Urinary bladder (tissue), 4 donors: Measurements from ENCODE around the gene E2F6. TPM values are rescaled to one million over a fixed set of nuclear protein-coding genes. Genes with fewer than 3 reads are reported as not detected.
"Not testable (repeated sequence)": the region's sequence is repeated elsewhere in the genome, so short reads cannot be mapped to it uniquely, and the experiment has no call there.

ENCODE experiments used
- DNase-seq: peaks from one replicate; pipeline ENCODE4 v3.0.0-alpha.2; 2015; ENCODE audit errors: extremely low spot score
- H3K27ac ChIP-seq: one replicate; pipeline ENCODE4 v1.5.1; 2013; ENCODE audit warnings: low read depth, mild to moderate bottlenecking, moderate library complexity
- H3K36me3 ChIP-seq: one replicate; pipeline ENCODE4 v1.6.1; 2013; ENCODE audit warnings: mild to moderate bottlenecking, moderate library complexity; ENCODE audit not compliant: insufficient read depth
- H3K4me1 ChIP-seq: one replicate; pipeline ENCODE4 v1.6.1; 2013; ENCODE audit warnings: mild to moderate bottlenecking, moderate library complexity; ENCODE audit not compliant: insufficient read depth
- H3K4me3 ChIP-seq: one replicate; pipeline ENCODE4 v1.5.1; 2013; ENCODE audit warnings: low read depth, low read length
- WGBS: extraction: QIAGEN DNeasy Blood & Tissue Kit; methylation state at CpG from one replicate; pipeline ENCODE4 v1.1.7; 2013; 5-methylcytosine and 5-hydroxymethylcytosine counted together
- polyA plus RNA-seq: library from polyadenylated mRNA; stranded (reverse); fragments of 200-250 nt; gene quantifications from one replicate; pipeline ENCODE4 v1.2.3, GENCODE V29; 2013
- total RNA-seq: library from RNA; depleted of rRNA; stranded (reverse); fragments of >200 nt; gene quantifications from one replicate; pipeline ENCODE4 v1.2.3, GENCODE V29; 2014
- donor health status: healthy with polysubstance abuse.
- donor health status: healthy.

E2F6 gene
- total and polyA plus RNA-seq, 2 donors: 12.1 to 16.0 TPM

DNA sequence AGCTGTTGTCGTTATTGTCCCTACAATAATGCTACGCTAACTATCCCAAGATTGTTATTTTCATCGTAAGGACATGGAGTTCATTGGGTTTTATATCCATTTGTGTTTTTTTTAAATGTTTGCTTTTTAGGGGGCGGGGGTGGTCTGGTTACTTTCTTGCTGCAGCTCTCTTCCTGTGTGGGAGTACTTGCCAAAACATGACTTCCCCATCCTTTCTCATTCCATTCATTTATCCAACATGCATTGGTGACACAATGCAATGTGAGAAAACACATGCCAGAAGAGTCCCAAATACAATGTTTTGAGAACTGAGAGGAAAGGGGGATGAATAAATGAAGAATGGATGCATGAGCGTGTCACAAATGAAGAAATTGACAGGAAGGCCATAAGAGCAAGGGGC is 55.9 kb downstream of the E2F6 start:
- Histone ChIP-seq H3K4me1 (peaks cover 3% of the 10 kb centered on the region), H3K36me3 (no peaks in the 10 kb centered on the region), H3K27ac (no peak overlapping the region), H3K4me3 (no peak overlapping the region)
- no peak for DNase-seq
- 89% methylated on average over 5 of the region's 5 CpGs for WGBS

- Histone ChIP-seq H3K36me3 (no peaks in the 10 kb centered on the region), H3K4me3 (no peak overlapping the region), H3K4me1 (peaks cover 3% of the 10 kb centered on the region), H3K27ac (no peak overlapping the region)
- DNase-seq: no peak
- WGBS: 97% methylated on average over 1 of the region's 1 CpG
Observed at GRCh38 chr2:11409572-11409959, 56.4 kb downstream of the E2F6 start.

- Histone ChIP-seq H3K27ac (no peak overlapping the region), H3K4me1 (peaks cover 3% of the 10 kb centered on the region), H3K4me3 (no peak overlapping the region), H3K36me3 (no peaks in the 10 kb centered on the region)
- DNase-seq: no peak
- WGBS: 75% methylated on average over 1 of the region's 1 CpG
Observed at GRCh38 chr2:11408959-11409571, 56.9 kb downstream of the E2F6 start.

GRCh38 chr2:11407413-11407812 is 58.5 kb downstream of the E2F6 start:
- 67% methylated on average over 6 of the region's 6 CpGs for WGBS
- no peak overlapping the region for H3K4me3 ChIP-seq
- H3K4me1 ChIP-seq: peaks cover 3% of the 10 kb centered on the region
- no peaks in the 10 kb centered on the region for H3K36me3 ChIP-seq
- DNase-seq: no peak
- no peak overlapping the region for H3K27ac ChIP-seq

DNA sequence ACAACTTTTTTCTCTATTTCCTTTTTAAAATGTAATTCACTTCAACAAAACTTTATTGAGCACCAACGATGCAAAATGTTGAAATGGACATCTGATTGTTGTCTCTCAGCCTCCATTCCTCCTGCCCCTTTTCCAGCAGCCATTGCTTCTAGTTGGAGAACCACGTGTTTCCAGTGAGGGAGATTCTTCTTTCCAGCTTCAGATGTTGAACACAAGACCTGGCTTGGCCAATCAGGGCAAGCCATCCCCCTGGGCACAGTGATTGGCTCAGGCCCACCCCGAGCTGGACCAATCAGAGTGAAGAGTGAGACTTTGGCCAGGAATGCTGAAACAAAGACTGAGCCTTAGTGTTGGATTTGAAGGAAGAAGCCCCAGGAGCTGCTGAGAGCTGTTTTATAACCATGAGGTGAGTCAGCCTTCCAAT is 59.0 kb downstream of the E2F6 start:
- DNase-seq: no peak
- Histone ChIP-seq H3K27ac (peak overlapping the region; percentile 74), H3K4me1 (peaks cover 1% of the 10 kb centered on the region), H3K4me3 (no peak overlapping the region), H3K36me3 (no peaks in the 10 kb centered on the region)
- WGBS: 51% methylated on average over 3 of the region's 3 CpGs

GRCh38 chr2:11406267-11406957 is 59.5 kb downstream of the E2F6 start:
- no peak overlapping the region for H3K4me3 ChIP-seq
- H3K36me3 ChIP-seq: no peaks in the 10 kb centered on the region
- 28% methylated on average over 18 of the region's 18 CpGs for WGBS
- peak overlapping the region; percentile 68 for H3K27ac ChIP-seq
- H3K4me1 ChIP-seq: peaks cover 1% of the 10 kb centered on the region
- DNase-seq: no peak

GRCh38 chr2:11405599-11406266 is 60.2 kb downstream of the E2F6 start:
- Histone ChIP-seq H3K4me1 (peaks cover 1% of the 10 kb centered on the region), H3K36me3 (no peaks in the 10 kb centered on the region), H3K4me3 (no peak overlapping the region), H3K27ac (peak overlapping the region; percentile 68)
- WGBS: 65% methylated on average over 5 of the region's 5 CpGs
- no peak for DNase-seq

DNA sequence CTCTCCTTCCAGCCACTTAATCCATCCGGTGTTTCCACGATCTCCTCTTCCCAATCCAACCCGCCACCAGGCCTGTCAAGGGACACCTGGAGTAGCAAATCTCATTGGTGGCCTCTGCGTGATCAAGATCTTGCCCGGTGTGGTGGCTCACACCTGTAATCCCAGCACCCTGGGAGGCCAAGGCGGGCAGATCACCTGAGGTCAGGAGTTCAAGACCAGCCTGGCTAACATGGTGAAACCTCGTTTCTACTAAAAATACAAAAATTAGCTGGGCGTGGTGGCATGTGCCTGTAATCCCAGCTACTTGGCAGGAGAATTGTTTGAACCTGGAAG is 60.9 kb downstream of the E2F6 start:
- not testable (repeated sequence) for H3K4me3 ChIP-seq, H3K27ac ChIP-seq, H3K4me1 ChIP-seq, DNase-seq, H3K36me3 ChIP-seq
- WGBS: 87% methylated on average over 8 of the region's 8 CpGs

- Histone ChIP-seq H3K4me3 (no peak overlapping the region), H3K27ac (no peak overlapping the region), H3K4me1 (peaks cover 1% of the 10 kb centered on the region), H3K36me3 (no peaks in the 10 kb centered on the region)
- DNase-seq: no peak
- 86% methylated on average over 7 of the region's 7 CpGs for WGBS
Observed at GRCh38 chr2:11404376-11405073, 61.4 kb downstream of the E2F6 start.

GRCh38 chr2:11402436-11402835 is 63.5 kb downstream of the E2F6 start:
- Histone ChIP-seq H3K36me3 (no peaks in the 10 kb centered on the region), H3K4me1 (peaks cover 1% of the 10 kb centered on the region), H3K27ac (no peak overlapping the region), H3K4me3 (no peak overlapping the region)
- DNase-seq: no peak
- 97% methylated on average over 9 of the region's 9 CpGs for WGBS

- no peaks in the 10 kb centered on the region for H3K4me1 ChIP-seq
- WGBS: 95% methylated on average over 7 of the region's 7 CpGs
- no peak overlapping the region for H3K27ac ChIP-seq
- H3K4me3 ChIP-seq: no peak overlapping the region
- no peaks in the 10 kb centered on the region for H3K36me3 ChIP-seq
- no peak for DNase-seq
Observed at GRCh38 chr2:11399438-11399762, 66.6 kb downstream of the E2F6 start.

GRCh38 chr2:11398750-11399437 is 67.1 kb downstream of the E2F6 start:
- Histone ChIP-seq H3K4me1 (no peaks in the 10 kb centered on the region), H3K4me3 (no peak overlapping the region), H3K36me3 (no peaks in the 10 kb centered on the region), H3K27ac (no peak overlapping the region)
- DNase-seq: no peak
- 83% methylated on average over 16 of the region's 16 CpGs for WGBS

- Histone ChIP-seq H3K27ac (no peak overlapping the region), H3K4me3 (no peak overlapping the region), H3K4me1 (no peaks in the 10 kb centered on the region), H3K36me3 (no peaks in the 10 kb centered on the region)
- DNase-seq: no peak
- 81% methylated on average over 2 of the region's 2 CpGs for WGBS
Observed at GRCh38 chr2:11397513-11397912, 68.4 kb downstream of the E2F6 start.
